Erythroblast (primary cell): ENCODE measurements around the gene SPATS2L.
"Not testable (repeated sequence)": the region's sequence is repeated elsewhere in the genome, so short reads cannot be mapped to it uniquely, and the experiment has no call there.

Experiments used
- DNase-seq, 2 experiments: peaks; one replicate each; lab custom pipeline; 2025; lab: John Stamatoyannopoulos, UW
- GATA1 ChIP-seq: IDR thresholded peaks from 2 replicates; pipeline ENCODE4 v1.6.1; 2011; ENCODE audit warnings: low read depth, mild to moderate bottlenecking, control low read depth, low read length, moderate library complexity
- POLR2A ChIP-seq: IDR thresholded peaks from 2 replicates; pipeline ENCODE4 v1.6.1; 2011; ENCODE audit warnings: mild to moderate bottlenecking, low read length

Gene SPATS2L

GRCh38 chr2:200337621-200338020 lies 31.1 kb downstream of the SPATS2L start:
- no peak for TF ChIP-seq POLR2A
- no peak for TF ChIP-seq GATA1

GRCh38 chr2:200338692-200339091 lies 32.2 kb downstream of the SPATS2L start:
- no peak for DNase-seq
- TF ChIP-seq GATA1, result no peak
- TF ChIP-seq POLR2A, result no peak

More at GRCh38 chr2:200337621-200338020, 31.1 kb downstream of the SPATS2L start:
- DNase-seq, result no peak

GRCh38 chr2:200340508-200341224 lies 34.2 kb downstream of the SPATS2L start:
- TF ChIP-seq GATA1 (no peak), POLR2A (no peak)
- no peak for DNase-seq

- DNase-seq, result no peak
- TF ChIP-seq GATA1 (no peak), POLR2A (no peak)
These were observed 34.9 kb downstream of the SPATS2L start for GRCh38 chr2:200341376-200341775.

- DNase-seq, result no peak
- TF ChIP-seq POLR2A (no peak), GATA1 (no peak)
These were observed 35.7 kb downstream of the SPATS2L start for GRCh38 chr2:200342235-200342634.

GRCh38 chr2:200342654-200343053 lies 36.2 kb downstream of the SPATS2L start:
- TF ChIP-seq POLR2A (no peak), GATA1 (no peak)
- no peak for DNase-seq

- not testable (repeated sequence) for DNase-seq
These were observed 37.7 kb downstream of the SPATS2L start for GRCh38 chr2:200344202-200344601.

- DNase-seq, result no peak
- TF ChIP-seq POLR2A, result no peak
- no peak for TF ChIP-seq GATA1
These were observed 39.5 kb downstream of the SPATS2L start for GRCh38 chr2:200345975-200346374.

- no peak for DNase-seq
- TF ChIP-seq POLR2A (no peak), GATA1 (no peak)
These were observed 40.8 kb downstream of the SPATS2L start for GRCh38 chr2:200347301-200347700.

- no peak for TF ChIP-seq POLR2A
- no peak for TF ChIP-seq GATA1
- DNase-seq, result no peak
These were observed 42.5 kb downstream of the SPATS2L start for GRCh38 chr2:200348897-200349563.

GRCh38 chr2:200349868-200350267 lies 43.4 kb downstream of the SPATS2L start:
- TF ChIP-seq POLR2A (no peak), GATA1 (no peak)
- DNase-seq, result no peak

GRCh38 chr2:200350850-200351285 lies 44.4 kb downstream of the SPATS2L start:
- no peak for TF ChIP-seq POLR2A
- no peak for TF ChIP-seq GATA1
- no peak for DNase-seq

- TF ChIP-seq POLR2A (no peak), GATA1 (no peak)
- no peak for DNase-seq
These were observed 45.3 kb downstream of the SPATS2L start for GRCh38 chr2:200351815-200352214.

- no peak for DNase-seq
- TF ChIP-seq POLR2A (no peak), GATA1 (no peak)
These were observed 46.1 kb downstream of the SPATS2L start for GRCh38 chr2:200352636-200353035.

GRCh38 chr2:200353120-200353519 lies 46.6 kb downstream of the SPATS2L start:
- TF ChIP-seq GATA1, result no peak
- no peak for TF ChIP-seq POLR2A
- DNase-seq, result no peak
